Activated naive CD4-positive, alpha-beta T cell treated with anti-CD3 and anti-CD28 coated beads, Interleukin-2, amount 10 ng/mL, durations not matched to agents 7 days and 5 days (primary cell): Measurements from ENCODE around the gene TMEM151B.
A peak's percentile ranks its signal among the peaks of the same experiment; 100 is the strongest.

ENCODE experiments used
- CTCF ChIA-PET: fragments of 350-600 bp; sonication (Branson Sonifier 250); formaldehyde crosslinking; loops from one replicate; lab custom pipeline; 2021; ENCODE audit warnings: antibody characterized with exemption; lab: Charles Lee
- DNase-seq: peaks from one replicate; pipeline ENCODE4 v3.0.0-alpha.2; 2020
- H3K27ac Mint-ChIP-seq: one replicate; pipeline ENCODE4 v1.8.0; 2021; ENCODE audit warnings: mild to moderate bottlenecking, moderate library complexity, mixed read lengths
- H3K27me3 Mint-ChIP-seq: one replicate; pipeline ENCODE4 v1.8.0; 2021; ENCODE audit warnings: mild to moderate bottlenecking, mixed read lengths
- H3K36me3 Mint-ChIP-seq: one replicate; pipeline ENCODE4 v1.8.0; 2021; ENCODE audit warnings: mixed read lengths
- H3K4me1 Mint-ChIP-seq: one replicate; pipeline ENCODE4 v1.8.0; 2021; ENCODE audit warnings: mixed read lengths
- H3K4me3 Mint-ChIP-seq: one replicate; pipeline ENCODE4 v1.8.0; 2021; ENCODE audit warnings: mild to moderate bottlenecking, moderate library complexity, mixed read lengths
- H3K9me3 Mint-ChIP-seq: one replicate; pipeline ENCODE4 v1.8.0; 2021; ENCODE audit warnings: mixed read lengths

TMEM151B gene

DNA sequence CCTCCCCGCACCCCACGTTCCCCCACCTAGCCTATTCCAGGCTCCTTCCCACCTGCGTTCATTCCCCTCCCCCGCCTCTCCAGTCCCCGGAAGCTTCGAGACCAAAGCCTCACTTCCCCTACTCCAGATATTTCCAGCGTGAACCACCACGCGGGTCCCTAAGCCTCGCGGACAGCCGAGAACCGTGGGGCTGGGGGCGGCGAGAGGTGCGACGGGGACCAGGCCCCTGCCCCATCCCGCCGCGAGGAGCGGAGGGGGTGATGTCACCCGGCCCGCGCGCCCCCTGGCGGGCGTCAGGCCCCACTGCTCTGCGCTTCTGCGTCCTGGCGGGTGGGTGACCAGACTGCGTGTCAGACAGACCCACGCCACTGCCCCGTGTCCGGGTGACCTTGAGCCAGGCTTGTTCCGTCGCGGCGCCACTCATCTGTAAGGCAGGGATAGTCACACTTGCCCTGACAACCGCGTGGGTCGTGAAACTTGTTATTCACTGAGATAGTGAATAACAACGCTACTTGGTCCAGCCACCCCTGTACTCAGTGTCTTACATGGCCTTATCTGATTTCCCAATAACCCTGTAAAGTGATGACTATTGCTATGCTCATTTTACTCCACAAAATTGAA lies 32.3 kb upstream of the TMEM151B start:
- Mint-ChIP-seq H3K4me3 (peak overlapping the region; percentile 79), H3K9me3 (no peaks in the 10 kb centered on the region), H3K36me3 (peaks cover 3% of the 10 kb centered on the region), H3K27ac (peak overlapping the region; percentile 91), H3K27me3 (peaks cover 8% of the 10 kb centered on the region), H3K4me1 (peaks cover 22% of the 10 kb centered on the region)
- peak; percentile 82 for DNase-seq
- CTCF ChIA-PET: interaction anchor here (0.6 to 2.1 kb wide), 14 partner anchors 9 to 141 kb away, joined by 3 to 15 read pairs (median 4); partner anchors contain the start of genes HSP90AB1, SLC29A1 and SLC35B2

DNA sequence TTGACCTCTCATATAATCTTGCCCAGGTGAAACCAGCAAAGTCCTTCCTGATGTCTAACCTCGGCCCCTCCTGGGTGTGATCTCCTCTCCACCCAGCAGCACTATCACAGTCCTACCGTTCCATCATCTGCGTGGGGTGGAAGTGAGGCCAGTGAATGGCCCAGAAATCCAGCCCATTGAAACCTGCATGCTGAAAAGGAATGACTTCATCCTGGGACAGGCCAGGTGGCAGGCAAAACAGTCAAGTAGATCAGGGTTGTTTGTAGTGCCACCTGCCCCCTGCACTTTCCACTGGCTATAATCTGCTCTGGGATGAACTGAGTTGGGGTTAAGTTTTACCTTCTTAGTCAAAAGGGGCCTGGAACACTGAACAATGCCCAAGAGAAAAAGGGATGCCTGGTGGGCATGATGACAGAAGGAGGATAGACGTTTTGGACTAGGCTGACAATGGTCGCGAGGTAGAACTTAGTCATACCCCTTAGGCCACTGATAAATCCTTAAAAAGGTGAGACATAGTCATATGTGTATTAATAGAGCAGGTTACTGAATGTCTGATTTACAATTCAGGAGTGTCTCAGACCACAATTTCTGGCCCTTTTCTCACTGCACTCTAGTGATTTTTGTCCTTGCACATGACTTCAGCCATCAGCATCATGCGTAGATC lies 31.4 kb upstream of the TMEM151B start:
- Mint-ChIP-seq H3K4me1 (peaks cover 17% of the 10 kb centered on the region), H3K36me3 (peaks cover 3% of the 10 kb centered on the region), H3K9me3 (no peaks in the 10 kb centered on the region), H3K27me3 (peaks cover 15% of the 10 kb centered on the region), H3K27ac (no peak overlapping the region), H3K4me3 (peak overlapping the region; percentile 79)
- CTCF ChIA-PET: interaction anchor here (0.6 to 2.1 kb wide), 4 partner anchors 8 to 142 kb away, joined by 4 to 15 read pairs (median 10); partner anchors contain the start of genes HSP90AB1 and SLC29A1
- DNase-seq: no peak

DNA sequence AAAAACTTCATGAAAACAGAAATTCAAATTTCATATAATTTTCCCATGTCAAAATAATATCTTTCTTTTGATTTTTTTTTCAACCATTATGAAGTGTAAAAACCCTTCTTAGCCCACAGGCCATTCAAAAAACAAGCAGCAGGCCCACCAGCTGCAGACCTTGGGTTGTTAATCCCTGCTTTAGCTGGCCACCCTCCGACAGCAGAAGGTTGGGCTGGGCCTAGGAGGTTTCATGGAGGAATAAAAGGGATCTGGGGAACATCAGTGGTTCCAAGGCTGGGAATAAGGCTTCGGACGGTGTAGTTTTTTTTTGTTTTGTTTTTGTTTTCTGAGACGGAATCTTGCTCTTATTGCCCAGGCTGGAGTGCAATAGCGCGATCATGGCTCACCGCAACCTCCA lies 26.9 kb upstream of the TMEM151B start:
- DNase-seq: no peak
- Mint-ChIP-seq H3K36me3 (peaks cover 11% of the 10 kb centered on the region), H3K27me3 (peaks cover 33% of the 10 kb centered on the region), H3K4me1 (peaks cover 17% of the 10 kb centered on the region), H3K4me3 (no peak overlapping the region), H3K9me3 (no peaks in the 10 kb centered on the region), H3K27ac (no peak overlapping the region)
- CTCF ChIA-PET: interaction anchor here (0.7 to 2.2 kb wide), 3 partner anchors 13 to 74 kb away, joined by 3 to 6 read pairs (median 6); no protein-coding TSS in a partner anchor

DNA sequence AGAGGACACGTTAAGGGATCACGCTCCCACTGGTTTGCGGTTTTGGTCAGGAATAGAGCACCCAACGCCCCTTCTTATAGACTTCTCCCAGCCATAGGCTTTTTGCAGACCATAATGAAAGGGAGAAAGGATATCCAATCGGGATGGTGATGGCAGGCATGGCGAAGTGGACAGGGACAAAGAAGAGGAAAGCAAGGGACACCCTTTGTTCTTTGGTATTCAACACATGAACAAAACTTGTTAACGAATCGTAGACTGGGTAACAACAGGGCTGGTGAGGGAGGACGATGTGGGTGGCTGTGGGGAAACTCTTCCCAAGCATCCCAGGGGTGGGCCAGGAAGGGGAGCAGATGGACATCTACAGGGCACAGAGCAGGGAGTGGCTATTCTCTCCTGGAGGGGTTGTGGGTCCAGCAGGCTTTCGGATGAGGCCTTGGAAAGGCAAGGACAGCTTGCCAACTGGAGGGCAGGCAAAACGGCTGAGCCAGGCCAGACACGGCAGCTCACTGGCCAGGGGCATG lies 24.8 kb upstream of the TMEM151B start:
- Mint-ChIP-seq H3K36me3 (peaks cover 32% of the 10 kb centered on the region), H3K4me1 (peaks cover 35% of the 10 kb centered on the region), H3K9me3 (no peaks in the 10 kb centered on the region), H3K4me3 (peak overlapping the region; percentile 97), H3K27me3 (peaks cover 33% of the 10 kb centered on the region), H3K27ac (peak overlapping the region; percentile 98)
- DNase-seq: no peak
- CTCF ChIA-PET: interaction anchor here (0.6 to 3.0 kb wide), 5 partner anchors 9 to 1453 kb away, joined by 4 to 15 read pairs (median 4); partner anchors contain the start of gene SLC35B2

DNA sequence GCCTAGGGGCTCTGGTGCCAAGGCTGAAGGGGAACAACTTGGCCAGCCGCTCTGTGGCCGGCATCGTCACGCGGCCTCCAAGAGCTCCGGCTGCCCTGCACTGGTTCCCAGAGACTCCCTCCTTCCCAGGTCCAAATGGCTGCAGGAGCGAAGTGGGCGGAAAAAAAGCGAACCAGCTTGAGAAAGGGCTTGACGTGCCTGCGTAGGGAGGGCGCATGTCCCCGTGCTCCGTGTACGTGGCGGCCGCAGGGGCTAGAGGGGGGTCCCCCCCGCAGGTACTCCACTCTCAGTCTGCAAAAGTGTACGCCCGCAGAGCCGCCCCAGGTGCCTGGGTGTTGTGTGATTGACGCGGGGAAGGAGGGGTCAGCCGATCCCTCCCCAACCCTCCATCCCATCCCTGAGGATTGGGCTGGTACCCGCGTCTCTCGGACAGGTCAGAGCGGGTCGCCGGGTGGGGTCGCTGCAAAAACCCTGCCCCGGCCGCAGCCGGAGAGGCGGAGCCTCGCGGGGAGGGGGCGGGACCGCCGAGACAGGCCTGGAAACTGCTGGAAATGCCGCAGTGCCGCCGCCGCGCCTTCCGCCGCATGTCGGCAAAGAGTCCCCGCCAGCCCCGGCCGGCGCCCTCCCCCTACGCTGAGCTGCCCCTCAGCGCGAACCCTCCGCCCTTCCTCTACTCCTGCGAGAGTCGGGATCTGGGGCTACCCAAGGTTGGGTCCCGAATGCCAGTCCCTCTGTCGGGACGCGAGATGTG lies 24.2 kb upstream of the TMEM151B start:
- Mint-ChIP-seq H3K36me3 (peaks cover 39% of the 10 kb centered on the region), H3K27ac (peak overlapping the region; percentile 98), H3K9me3 (no peaks in the 10 kb centered on the region), H3K4me3 (peak overlapping the region; percentile 97), H3K27me3 (peaks cover 33% of the 10 kb centered on the region), H3K4me1 (peaks cover 39% of the 10 kb centered on the region)
- DNase-seq: peak; percentile 87
- CTCF ChIA-PET: interaction anchor here (0.6 to 3.0 kb wide), 5 partner anchors 8 to 1453 kb away, joined by 4 to 15 read pairs (median 8); partner anchors contain the start of gene SLC35B2

DNA sequence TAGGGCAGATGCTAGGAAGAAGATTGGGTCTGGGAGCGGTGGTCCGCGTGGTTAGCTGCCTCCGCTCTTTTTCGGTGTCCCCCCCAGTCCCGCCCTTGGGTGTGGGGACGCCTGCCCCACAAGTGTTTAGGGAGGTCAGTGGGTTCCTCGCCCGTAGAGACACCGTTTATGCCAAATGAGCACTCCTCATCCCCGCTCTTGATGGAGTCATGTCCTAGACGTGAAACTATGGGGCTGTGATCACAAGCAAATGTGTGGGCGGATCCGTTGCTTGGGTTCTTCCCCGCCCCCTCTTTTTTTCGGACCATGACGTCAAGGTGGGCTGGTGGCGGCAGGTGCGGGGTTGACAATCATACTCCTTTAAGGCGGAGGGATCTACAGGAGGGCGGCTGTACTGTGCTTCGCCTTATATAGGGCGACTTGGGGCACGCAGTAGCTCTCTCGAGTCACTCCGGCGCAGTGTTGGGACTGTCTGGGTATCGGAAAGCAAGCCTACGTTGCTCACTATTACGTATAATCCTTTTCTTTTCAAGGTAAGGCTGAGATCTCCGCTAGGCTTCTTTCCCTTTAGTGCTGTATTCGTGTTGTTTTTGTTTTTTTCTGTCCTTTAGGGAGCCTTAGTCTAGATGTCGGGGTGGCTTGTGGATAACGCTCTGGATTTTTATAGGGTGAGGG lies 23.4 kb upstream of the TMEM151B start, which contains the start of gene HSP90AB1:
HSP90AB1 (plus strand) TSS at position 439 of the 675 bp plus-strand sequence. CDS start 1,529 bp downstream, outside the sequence.
- CTCF ChIA-PET: interaction anchor here (1.3 to 3.0 kb wide), 5 partner anchors 9 to 74 kb away, joined by 3 to 15 read pairs (median 8); partner anchors contain the start of gene SLC35B2
- Mint-ChIP-seq H3K9me3 (no peaks in the 10 kb centered on the region), H3K27ac (peak within 1 kb of the TSS; percentile 98), H3K27me3 (peaks cover 27% of the 10 kb centered on the region), H3K36me3 (peaks cover 45% of the 10 kb centered on the region), H3K4me3 (peak within 1 kb of the TSS; percentile 97), H3K4me1 (peaks cover 43% of the 10 kb centered on the region)
- peak; percentile 98 for DNase-seq

DNA sequence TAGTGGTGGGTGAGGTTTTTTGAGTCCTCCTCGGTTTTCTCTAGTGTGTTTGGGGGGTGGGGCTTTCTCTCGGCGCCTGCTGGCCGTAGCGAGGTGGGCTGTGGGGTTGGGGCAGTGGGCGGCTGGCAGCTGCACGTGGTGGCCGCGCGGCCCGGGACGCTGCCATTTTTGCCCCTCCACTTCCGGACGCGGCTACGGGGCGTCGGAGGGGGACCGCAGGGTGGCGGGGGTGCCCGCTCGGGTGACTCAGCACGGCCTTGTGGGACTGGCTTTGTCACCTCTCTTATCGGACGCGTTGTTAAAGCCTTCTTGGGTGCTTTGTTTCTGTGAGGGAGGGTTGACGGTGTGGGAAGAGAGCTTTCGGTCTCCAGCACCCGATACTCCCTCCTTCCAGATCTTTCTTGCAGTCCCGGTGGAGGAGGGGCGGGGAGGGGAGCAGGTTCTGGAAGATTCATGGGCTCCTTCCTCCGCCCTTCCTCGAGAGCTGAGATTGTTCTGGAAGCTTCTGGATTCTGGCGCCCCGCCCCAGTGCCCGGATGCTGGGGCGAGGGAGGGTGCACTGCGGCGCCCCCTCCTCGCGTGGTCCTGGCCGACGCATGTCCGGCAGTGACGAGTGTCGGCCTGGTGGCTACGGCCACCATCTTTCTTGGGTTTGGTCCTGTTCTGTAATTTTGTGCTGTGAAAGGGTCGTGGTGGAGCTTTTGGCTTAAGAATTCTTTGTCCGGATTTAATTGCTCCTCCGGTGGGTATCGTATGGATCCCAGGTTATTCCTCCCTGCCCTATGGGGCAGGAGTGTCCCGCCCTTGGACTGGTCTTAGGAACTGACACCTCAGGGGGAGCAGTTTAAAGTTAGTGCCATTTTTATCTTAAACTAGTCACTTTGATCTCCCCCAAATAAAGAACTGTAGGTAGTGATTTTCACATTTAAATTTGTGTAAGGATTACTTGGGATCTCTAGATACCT lies 22.6 kb upstream of the TMEM151B start:
- Mint-ChIP-seq H3K4me1 (peaks cover 47% of the 10 kb centered on the region), H3K27ac (peak overlapping the region; percentile 98), H3K9me3 (no peaks in the 10 kb centered on the region), H3K36me3 (peaks cover 51% of the 10 kb centered on the region), H3K27me3 (peaks cover 24% of the 10 kb centered on the region), H3K4me3 (peak overlapping the region; percentile 97)
- DNase-seq: peak; percentile 88
- CTCF ChIA-PET: interaction anchor here (1.3 to 3.0 kb wide), 6 partner anchors 8 to 23 kb away, joined by 3 to 15 read pairs (median 9); partner anchors contain the start of gene SLC35B2

DNA sequence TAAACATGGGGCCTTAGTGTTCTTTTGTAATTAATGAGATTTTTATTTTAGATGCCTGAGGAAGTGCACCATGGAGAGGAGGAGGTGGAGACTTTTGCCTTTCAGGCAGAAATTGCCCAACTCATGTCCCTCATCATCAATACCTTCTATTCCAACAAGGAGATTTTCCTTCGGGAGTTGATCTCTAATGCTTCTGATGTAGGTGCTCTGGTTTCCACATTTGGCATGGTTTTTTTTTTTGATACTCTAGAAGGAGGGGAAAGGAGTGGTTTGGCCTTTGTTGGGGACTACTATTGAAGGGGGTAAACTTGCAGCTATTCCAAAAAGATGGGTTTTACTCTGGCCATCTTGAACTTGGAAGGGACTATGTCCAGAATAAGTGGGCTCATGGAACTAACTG lies 21.7 kb upstream of the TMEM151B start:
- CTCF ChIA-PET: interaction anchor here (1.7 to 1.8 kb wide), 2 partner anchors 8 to 16 kb away, joined by 4 to 11 read pairs; partner anchors contain the start of gene SLC35B2
- Mint-ChIP-seq H3K9me3 (no peaks in the 10 kb centered on the region), H3K36me3 (peaks cover 61% of the 10 kb centered on the region), H3K4me1 (peaks cover 56% of the 10 kb centered on the region), H3K27ac (peak overlapping the region; percentile 98), H3K27me3 (peaks cover 20% of the 10 kb centered on the region), H3K4me3 (peak overlapping the region; percentile 97)
- no peak for DNase-seq

DNA sequence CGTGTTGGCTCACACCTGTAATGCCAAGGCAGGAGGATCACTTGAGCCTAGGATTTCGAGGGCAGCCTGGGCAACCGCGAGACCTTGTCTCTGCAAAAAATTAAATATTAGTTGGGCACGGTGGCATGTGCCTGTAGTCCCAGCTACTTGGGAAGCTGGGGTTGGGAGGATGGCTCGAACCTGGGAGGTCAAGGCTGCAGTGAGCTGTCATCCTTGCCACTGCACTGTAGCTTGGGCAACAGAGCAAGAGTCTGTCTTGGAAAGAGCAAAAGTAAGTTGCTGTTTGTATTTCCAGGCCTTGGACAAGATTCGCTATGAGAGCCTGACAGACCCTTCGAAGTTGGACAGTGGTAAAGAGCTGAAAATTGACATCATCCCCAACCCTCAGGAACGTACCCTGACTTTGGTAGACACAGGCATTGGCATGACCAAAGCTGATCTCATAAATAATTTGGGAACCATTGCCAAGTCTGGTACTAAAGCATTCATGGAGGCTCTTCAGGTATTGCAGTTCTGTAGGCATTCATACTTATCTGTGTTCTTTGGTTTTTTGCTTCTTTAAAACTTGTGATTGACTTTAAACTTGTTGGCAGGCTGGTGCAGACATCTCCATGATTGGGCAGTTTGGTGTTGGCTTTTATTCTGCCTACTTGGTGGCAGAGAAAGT lies 21.0 kb upstream of the TMEM151B start:
- peaks cover 13% of the 10 kb centered on the region for H3K27me3 Mint-ChIP-seq
- H3K4me3 Mint-ChIP-seq: peak overlapping the region; percentile 97
- H3K36me3 Mint-ChIP-seq: peaks cover 66% of the 10 kb centered on the region
- CTCF ChIA-PET: interaction anchor here (1.7 to 1.8 kb wide), 2 partner anchors 8 to 16 kb away, joined by 4 to 11 read pairs; partner anchors contain the start of gene SLC35B2
- no peaks in the 10 kb centered on the region for H3K9me3 Mint-ChIP-seq
- no peak for DNase-seq
- no peak overlapping the region for H3K27ac Mint-ChIP-seq
- peaks cover 61% of the 10 kb centered on the region for H3K4me1 Mint-ChIP-seq

DNA sequence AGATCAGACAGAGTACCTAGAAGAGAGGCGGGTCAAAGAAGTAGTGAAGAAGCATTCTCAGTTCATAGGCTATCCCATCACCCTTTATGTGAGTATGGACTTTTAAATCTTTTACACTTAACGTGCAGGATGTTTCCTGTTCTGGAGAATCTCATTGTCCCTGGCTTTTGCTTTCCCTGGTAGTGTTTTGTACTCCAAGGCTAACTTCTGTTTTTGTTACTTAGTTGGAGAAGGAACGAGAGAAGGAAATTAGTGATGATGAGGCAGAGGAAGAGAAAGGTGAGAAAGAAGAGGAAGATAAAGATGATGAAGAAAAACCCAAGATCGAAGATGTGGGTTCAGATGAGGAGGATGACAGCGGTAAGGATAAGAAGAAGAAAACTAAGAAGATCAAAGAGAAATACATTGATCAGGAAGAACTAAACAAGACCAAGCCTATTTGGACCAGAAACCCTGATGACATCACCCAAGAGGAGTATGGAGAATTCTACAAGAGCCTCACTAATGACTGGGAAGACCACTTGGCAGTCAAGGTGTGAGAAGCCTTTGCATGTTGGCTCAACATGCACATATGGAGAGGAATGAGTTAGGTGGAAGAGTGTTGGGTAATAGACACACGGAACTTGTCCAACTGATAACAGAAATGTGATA lies 20.1 kb upstream of the TMEM151B start:
- H3K27ac Mint-ChIP-seq: peak overlapping the region; percentile 57
- CTCF ChIA-PET: interaction anchor here (1.6 to 2.0 kb wide), 2 partner anchors 25 to 78 kb away, joined by 4 to 8 read pairs; no protein-coding TSS in a partner anchor
- H3K9me3 Mint-ChIP-seq: no peaks in the 10 kb centered on the region
- peaks cover 68% of the 10 kb centered on the region for H3K4me1 Mint-ChIP-seq
- peaks cover 8% of the 10 kb centered on the region for H3K27me3 Mint-ChIP-seq
- H3K36me3 Mint-ChIP-seq: peaks cover 75% of the 10 kb centered on the region
- no peak overlapping the region for H3K4me3 Mint-ChIP-seq
- no peak for DNase-seq

DNA sequence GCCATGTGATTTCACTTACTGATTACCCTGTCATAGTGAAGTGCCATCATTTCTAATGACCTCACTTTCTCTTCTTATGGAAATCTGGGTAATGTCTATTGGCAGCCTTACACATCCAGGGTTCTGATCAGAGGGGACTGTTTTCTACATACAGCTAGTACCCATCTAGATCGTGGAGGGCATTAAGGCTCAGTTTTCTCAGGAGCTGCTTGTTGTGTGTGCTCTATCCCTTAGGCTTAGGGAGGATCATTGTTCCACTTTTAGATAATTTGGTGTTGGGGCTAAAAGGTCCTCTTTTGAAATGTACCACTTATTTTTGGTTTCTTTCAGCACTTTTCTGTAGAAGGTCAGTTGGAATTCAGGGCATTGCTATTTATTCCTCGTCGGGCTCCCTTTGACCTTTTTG lies 19.5 kb upstream of the TMEM151B start:
- CTCF ChIA-PET: interaction anchor here (1.6 to 2.0 kb wide), 3 partner anchors 11 to 78 kb away, joined by 4 to 8 read pairs (median 4); no protein-coding TSS in a partner anchor
- peaks cover 4% of the 10 kb centered on the region for H3K27me3 Mint-ChIP-seq

More for the DNA sequence above, 19.5 kb upstream of the TMEM151B start:
- DNase-seq: no peak
- Mint-ChIP-seq H3K27ac (no peak overlapping the region), H3K9me3 (no peaks in the 10 kb centered on the region), H3K4me3 (no peak overlapping the region), H3K36me3 (peaks cover 80% of the 10 kb centered on the region), H3K4me1 (peaks cover 68% of the 10 kb centered on the region)
